ENCODE data around the gene RBFOX2.

- TF ChIP-seq POLR2A (IDR thresholded peaks at IDR 0.05) (no peak), CTCF (IDR thresholded peaks at IDR 0.05) (no peak)
Observed at GRCh38 chr22:35708917-35709316, 319.7 kb downstream of the RBFOX2 start.
